GM12875 (cell line): ENCODE data around the gene PIGZ.
A peak's percentile ranks its signal among the peaks of the same experiment; 100 is the strongest.

Source experiments
- H3K4me3 ChIP-seq: one replicate; pipeline ENCODE4 v1.5.1; 2011; ENCODE audit warnings: low read depth, low read length, control low read depth
- CTCF ChIP-seq: IDR thresholded peaks from 2 replicates; pipeline ENCODE4 v1.5.1; 2011; ENCODE audit warnings: low read depth, mild to moderate bottlenecking, control low read depth, inconsistent platforms, low read length, moderate library complexity, borderline replicate concordance; ENCODE audit not compliant: insufficient read depth

PIGZ gene

GRCh38 chr3:196967412-196968232 lies 1.0 kb downstream of the PIGZ start:
- peak overlapping the region; percentile 58 for H3K4me3 ChIP-seq
- no peak for TF ChIP-seq CTCF

- no peak overlapping the region for H3K4me3 ChIP-seq
- no peak for TF ChIP-seq CTCF
Measured at GRCh38 chr3:196966526-196967401, 1.9 kb downstream of the PIGZ start.

GRCh38 chr3:196965804-196966173 lies 2.8 kb downstream of the PIGZ start:
- H3K4me3 ChIP-seq = no peak overlapping the region
- TF ChIP-seq CTCF = no peak

- no peak overlapping the region for H3K4me3 ChIP-seq
- TF ChIP-seq CTCF = no peak
Measured at GRCh38 chr3:196965112-196965803, 3.4 kb downstream of the PIGZ start.

GRCh38 chr3:196963631-196963953 lies 5.0 kb downstream of the PIGZ start:
- no peak overlapping the region for H3K4me3 ChIP-seq
- no peak for TF ChIP-seq CTCF

GRCh38 chr3:196962930-196963630 lies 5.6 kb downstream of the PIGZ start:
- TF ChIP-seq CTCF = no peak
- no peak overlapping the region for H3K4me3 ChIP-seq
